GM10266 (cell line): ENCODE data around the gene NXNL1.

Experiments used
- DNase-seq: peaks from one replicate; pipeline ENCODE4 v3.0.0; 2012; ENCODE audit errors: extremely low spot score
- CTCF ChIP-seq: IDR thresholded peaks from 2 replicates; pipeline ENCODE4 v1.5.1; 2012; ENCODE audit warnings: mild to moderate bottlenecking, low read depth; ENCODE audit not compliant: control insufficient read depth, insufficient read depth; ENCODE audit errors: missing control alignments

NXNL1 gene

GRCh38 chr19:17436094-17436873 is 24.4 kb downstream of the NXNL1 start:
- no peak for DNase-seq
- no peak for TF ChIP-seq CTCF

- no peak for TF ChIP-seq CTCF
- no peak for DNase-seq
Measured at GRCh38 chr19:17435218-17435617, 25.5 kb downstream of the NXNL1 start.

- no peak for TF ChIP-seq CTCF
- no peak for DNase-seq
Measured at GRCh38 chr19:17431417-17431816, 29.3 kb downstream of the NXNL1 start.

- no peak for TF ChIP-seq CTCF
- DNase-seq, result no peak
Measured at GRCh38 chr19:17429641-17430113, 31.0 kb downstream of the NXNL1 start.

- peak; percentile 63 for TF ChIP-seq CTCF
- DNase-seq, result peak; percentile 65
Measured at GRCh38 chr19:17424743-17425365, 35.9 kb downstream of the NXNL1 start.

- TF ChIP-seq CTCF, result no peak
Measured at GRCh38 chr19:17423429-17424208, 37.1 kb downstream of the NXNL1 start.

More at GRCh38 chr19:17423429-17424208, 37.1 kb downstream of the NXNL1 start:
- no peak for DNase-seq
